ENCODE results near the gene GALNT10. TPM values are rescaled to one million over a fixed set of nuclear protein-coding genes. Genes with fewer than 3 reads are reported as not detected.

Gene GALNT10
- total and polyA plus RNA-seq, 2 of the 8 experiments (the other 6 are each of a cell fraction or from before 2014, with no cell fraction given): 4.6 to 15.5 TPM

GRCh38 chr5:154223320-154223719, 32.8 kb downstream of the GALNT10 start (continued):
- TF ChIP-seq, protein P1, sequence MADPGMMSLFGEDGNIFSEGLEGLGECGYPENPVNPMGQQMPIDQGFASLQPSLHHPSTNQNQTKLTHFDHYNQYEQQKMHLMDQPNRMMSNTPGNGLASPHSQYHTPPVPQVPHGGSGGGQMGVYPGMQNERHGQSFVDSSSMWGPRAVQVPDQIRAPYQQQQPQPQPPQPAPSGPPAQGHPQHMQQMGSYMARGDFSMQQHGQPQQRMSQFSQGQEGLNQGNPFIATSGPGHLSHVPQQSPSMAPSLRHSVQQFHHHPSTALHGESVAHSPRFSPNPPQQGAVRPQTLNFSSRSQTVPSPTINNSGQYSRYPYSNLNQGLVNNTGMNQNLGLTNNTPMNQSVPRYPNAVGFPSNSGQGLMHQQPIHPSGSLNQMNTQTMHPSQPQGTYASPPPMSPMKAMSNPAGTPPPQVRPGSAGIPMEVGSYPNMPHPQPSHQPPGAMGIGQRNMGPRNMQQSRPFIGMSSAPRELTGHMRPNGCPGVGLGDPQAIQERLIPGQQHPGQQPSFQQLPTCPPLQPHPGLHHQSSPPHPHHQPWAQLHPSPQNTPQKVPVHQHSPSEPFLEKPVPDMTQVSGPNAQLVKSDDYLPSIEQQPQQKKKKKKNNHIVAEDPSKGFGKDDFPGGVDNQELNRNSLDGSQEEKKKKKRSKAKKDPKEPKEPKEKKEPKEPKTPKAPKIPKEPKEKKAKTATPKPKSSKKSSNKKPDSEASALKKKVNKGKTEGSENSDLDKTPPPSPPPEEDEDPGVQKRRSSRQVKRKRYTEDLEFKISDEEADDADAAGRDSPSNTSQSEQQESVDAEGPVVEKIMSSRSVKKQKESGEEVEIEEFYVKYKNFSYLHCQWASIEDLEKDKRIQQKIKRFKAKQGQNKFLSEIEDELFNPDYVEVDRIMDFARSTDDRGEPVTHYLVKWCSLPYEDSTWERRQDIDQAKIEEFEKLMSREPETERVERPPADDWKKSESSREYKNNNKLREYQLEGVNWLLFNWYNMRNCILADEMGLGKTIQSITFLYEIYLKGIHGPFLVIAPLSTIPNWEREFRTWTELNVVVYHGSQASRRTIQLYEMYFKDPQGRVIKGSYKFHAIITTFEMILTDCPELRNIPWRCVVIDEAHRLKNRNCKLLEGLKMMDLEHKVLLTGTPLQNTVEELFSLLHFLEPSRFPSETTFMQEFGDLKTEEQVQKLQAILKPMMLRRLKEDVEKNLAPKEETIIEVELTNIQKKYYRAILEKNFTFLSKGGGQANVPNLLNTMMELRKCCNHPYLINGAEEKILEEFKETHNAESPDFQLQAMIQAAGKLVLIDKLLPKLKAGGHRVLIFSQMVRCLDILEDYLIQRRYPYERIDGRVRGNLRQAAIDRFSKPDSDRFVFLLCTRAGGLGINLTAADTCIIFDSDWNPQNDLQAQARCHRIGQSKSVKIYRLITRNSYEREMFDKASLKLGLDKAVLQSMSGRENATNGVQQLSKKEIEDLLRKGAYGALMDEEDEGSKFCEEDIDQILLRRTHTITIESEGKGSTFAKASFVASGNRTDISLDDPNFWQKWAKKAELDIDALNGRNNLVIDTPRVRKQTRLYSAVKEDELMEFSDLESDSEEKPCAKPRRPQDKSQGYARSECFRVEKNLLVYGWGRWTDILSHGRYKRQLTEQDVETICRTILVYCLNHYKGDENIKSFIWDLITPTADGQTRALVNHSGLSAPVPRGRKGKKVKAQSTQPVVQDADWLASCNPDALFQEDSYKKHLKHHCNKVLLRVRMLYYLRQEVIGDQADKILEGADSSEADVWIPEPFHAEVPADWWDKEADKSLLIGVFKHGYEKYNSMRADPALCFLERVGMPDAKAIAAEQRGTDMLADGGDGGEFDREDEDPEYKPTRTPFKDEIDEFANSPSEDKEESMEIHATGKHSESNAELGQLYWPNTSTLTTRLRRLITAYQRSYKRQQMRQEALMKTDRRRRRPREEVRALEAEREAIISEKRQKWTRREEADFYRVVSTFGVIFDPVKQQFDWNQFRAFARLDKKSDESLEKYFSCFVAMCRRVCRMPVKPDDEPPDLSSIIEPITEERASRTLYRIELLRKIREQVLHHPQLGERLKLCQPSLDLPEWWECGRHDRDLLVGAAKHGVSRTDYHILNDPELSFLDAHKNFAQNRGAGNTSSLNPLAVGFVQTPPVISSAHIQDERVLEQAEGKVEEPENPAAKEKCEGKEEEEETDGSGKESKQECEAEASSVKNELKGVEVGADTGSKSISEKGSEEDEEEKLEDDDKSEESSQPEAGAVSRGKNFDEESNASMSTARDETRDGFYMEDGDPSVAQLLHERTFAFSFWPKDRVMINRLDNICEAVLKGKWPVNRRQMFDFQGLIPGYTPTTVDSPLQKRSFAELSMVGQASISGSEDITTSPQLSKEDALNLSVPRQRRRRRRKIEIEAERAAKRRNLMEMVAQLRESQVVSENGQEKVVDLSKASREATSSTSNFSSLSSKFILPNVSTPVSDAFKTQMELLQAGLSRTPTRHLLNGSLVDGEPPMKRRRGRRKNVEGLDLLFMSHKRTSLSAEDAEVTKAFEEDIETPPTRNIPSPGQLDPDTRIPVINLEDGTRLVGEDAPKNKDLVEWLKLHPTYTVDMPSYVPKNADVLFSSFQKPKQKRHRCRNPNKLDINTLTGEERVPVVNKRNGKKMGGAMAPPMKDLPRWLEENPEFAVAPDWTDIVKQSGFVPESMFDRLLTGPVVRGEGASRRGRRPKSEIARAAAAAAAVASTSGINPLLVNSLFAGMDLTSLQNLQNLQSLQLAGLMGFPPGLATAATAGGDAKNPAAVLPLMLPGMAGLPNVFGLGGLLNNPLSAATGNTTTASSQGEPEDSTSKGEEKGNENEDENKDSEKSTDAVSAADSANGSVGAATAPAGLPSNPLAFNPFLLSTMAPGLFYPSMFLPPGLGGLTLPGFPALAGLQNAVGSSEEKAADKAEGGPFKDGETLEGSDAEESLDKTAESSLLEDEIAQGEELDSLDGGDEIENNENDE (IDR thresholded peaks at IDR 0.05; ENCODE audit: insufficient replicate concordance, low read length): no peak
- TF ChIP-seq JUND (IDR thresholded peaks at IDR 0.05; ENCODE audit: low read length) (no peak), ASH2L (IDR thresholded peaks at IDR 0.05; ENCODE audit: low read length) (no peak), GTF2F1 (IDR thresholded peaks at IDR 0.05; ENCODE audit: borderline replicate concordance, low read depth, low read length) (no peak), POLR2AphosphoS5 (IDR thresholded peaks at IDR 0.05; ENCODE audit: low read depth, low read length) (no peak), KDM4A (IDR thresholded peaks at IDR 0.05; ENCODE audit: low read depth, low read length, severe bottlenecking) (no peak), TCF12 (IDR thresholded peaks at IDR 0.05; ENCODE audit: low read depth, low read length) (no peak), RXRA (IDR thresholded peaks at IDR 0.05; ENCODE audit: insufficient read depth, low read depth, low read length) (no peak), SAP30 (IDR thresholded peaks at IDR 0.05; ENCODE audit: insufficient read depth, insufficient replicate concordance, low read length) (no peak), RFX5 (IDR thresholded peaks at IDR 0.05; ENCODE audit: borderline replicate concordance, low read depth, low read length) (no peak), BCL11A (IDR thresholded peaks at IDR 0.05; ENCODE audit: low read depth in 2 of 2, low read length in 2 of 2) (no peak), BACH1 (IDR thresholded peaks at IDR 0.05; ENCODE audit: low read length) (no peak), SP2 (IDR thresholded peaks at IDR 0.05; ENCODE audit: low read length) (no peak)
